ENCODE measurements around the gene ZNF710.
"Not testable (repeated sequence)": the region's sequence is repeated elsewhere in the genome, so short reads cannot be mapped to it uniquely, and the experiment has no call there.

ZNF710 gene

GRCh38 chr15:90104551-90104950 lies 103.4 kb downstream of the ZNF710 start:
- DNase-seq (ENCODE audit: low read depth, low spot score) = no peak

GRCh38 chr15:90105521-90105920 lies 104.4 kb downstream of the ZNF710 start:
- no peak for DNase-seq (ENCODE audit: low read depth, low spot score)

GRCh38 chr15:90106522-90107117 lies 105.5 kb downstream of the ZNF710 start:
- DNase-seq (ENCODE audit: low read depth, low spot score) = no peak

GRCh38 chr15:90108038-90108437 lies 106.9 kb downstream of the ZNF710 start:
- DNase-seq (ENCODE audit: low read depth, low spot score) = not testable (repeated sequence)

GRCh38 chr15:90109163-90109751 lies 108.1 kb downstream of the ZNF710 start:
- not testable (repeated sequence) for DNase-seq (ENCODE audit: low read depth, low spot score)

- no peak for DNase-seq (ENCODE audit: low read depth, low spot score)
Observed at GRCh38 chr15:90113166-90113565, 112.0 kb downstream of the ZNF710 start.

GRCh38 chr15:90114451-90114901 lies 113.4 kb downstream of the ZNF710 start:
- DNase-seq (ENCODE audit: low read depth, low spot score) = no peak

GRCh38 chr15:90115783-90116182 lies 114.7 kb downstream of the ZNF710 start:
- DNase-seq (ENCODE audit: low read depth, low spot score) = no peak

GRCh38 chr15:90119367-90119766 lies 118.2 kb downstream of the ZNF710 start:
- no peak for DNase-seq (ENCODE audit: low read depth, low spot score)

GRCh38 chr15:90121086-90121485 lies 120.0 kb downstream of the ZNF710 start:
- DNase-seq (ENCODE audit: low read depth, low spot score) = no peak

GRCh38 chr15:90124507-90124906 lies 123.4 kb downstream of the ZNF710 start:
- DNase-seq (ENCODE audit: low read depth, low spot score) = no peak

- no peak for DNase-seq (ENCODE audit: low read depth, low spot score)
Observed at GRCh38 chr15:90126022-90126421, 124.9 kb downstream of the ZNF710 start.

- DNase-seq (ENCODE audit: low read depth, low spot score) = no peak
Observed at GRCh38 chr15:90126596-90127435, 125.7 kb downstream of the ZNF710 start.

GRCh38 chr15:90130291-90130690 lies 129.2 kb downstream of the ZNF710 start:
- DNase-seq (ENCODE audit: low read depth, low spot score) = no peak

Data from activated CD4-positive, CD25-positive, alpha-beta regulatory T cell treated with anti-CD3 and anti-CD28 coated beads, Interleukin-2, amount 50 U/mL, for 16 hours (primary cell).